Left colon (tissue), 2 donors: Measurements from ENCODE around the gene CDKN2B-AS1. TPM values are rescaled to one million over a fixed set of nuclear protein-coding genes. Genes with fewer than 3 reads are reported as not detected.

ENCODE experiments used
- ATAC-seq: fragments of 200-7000 bp; cut with Tn5 transposase; one replicate; pipeline ENCODE4 v1.9.1; 2020; ENCODE audit warnings: mild to moderate bottlenecking, moderate library complexity
- DNase-seq, 2 donors: peaks; one replicate each; pipeline ENCODE4 v3.0.0-alpha.2; 2020
- intact Hi-C, 2 donors: fragments of 100-400 bp; cut with DNase I in 1 of 2; cut with micrococcal nuclease in 1 of 2; formaldehyde crosslinking; loops; one replicate each; pipeline versions ENCODE4 v1.11.2 to v1.14.0; 2022; cut with DNase I, micrococcal nuclease
- total RNA-seq, 2 donors: library from RNA; stranded (reverse); fragmentation: NEBNext Ultra II Directional; extraction: Animal tissue kit (Norgen Biotek cat#: 25700); gene quantifications; one replicate each; pipeline ENCODE4 v1.2.1, GENCODE V29; 2021
- donor health status: DM: no; HTN: no; CAD: no.
- donor health status: DM: yes; HTN: yes; CAD: no.

The CDKN2B-AS1 gene
- total RNA-seq, 2 donors from 2014 or later: 108 to 124 TPM

- intact Hi-C loops: no loop called here
- ATAC-seq: no peak
- DNase-seq: no peak
These were observed 2.3 kb downstream of the CDKN2B-AS1 start for GRCh38 chr9:21996858-21997257.

GRCh38 chr9:21997480-21997879, 2.9 kb downstream of the CDKN2B-AS1 start:
- ATAC-seq: no peak
- intact Hi-C loops: no loop called here
- DNase-seq: no peak

- ATAC-seq (no peak), DNase-seq (no peak)
- intact Hi-C loops: no loop called here
These were observed 3.4 kb downstream of the CDKN2B-AS1 start for GRCh38 chr9:21998026-21998425.

- ATAC-seq (no peak), DNase-seq (no peak)
- intact Hi-C loops: no loop called here
These were observed 7.4 kb downstream of the CDKN2B-AS1 start for GRCh38 chr9:22002038-22002437.

GRCh38 chr9:22005021-22005701, 10.6 kb downstream of the CDKN2B-AS1 start:
- ATAC-seq: no peak
- intact Hi-C loops: loop anchor here in 1 of 2 donors (5.0 kb wide), 1 partner anchor 193 kb away; no protein-coding TSS in a partner anchor

GRCh38 chr9:22005702-22006606, 11.4 kb downstream of the CDKN2B-AS1 start:
- ATAC-seq: no peak
- no peak for DNase-seq
- intact Hi-C loops: loop anchor here in 1 of 2 donors (5.0 kb wide), 1 partner anchor 194 kb away; no protein-coding TSS in a partner anchor

More at GRCh38 chr9:22005021-22005701, 10.6 kb downstream of the CDKN2B-AS1 start:
- no peak for DNase-seq

- intact Hi-C loops: loop anchor here in 1 of 2 donors (5.0 kb wide), 1 partner anchor 196 kb away; no protein-coding TSS in a partner anchor
- ATAC-seq (no peak), DNase-seq (no peak)
These were observed 13.8 kb downstream of the CDKN2B-AS1 start for GRCh38 chr9:22008384-22008716.

- intact Hi-C loops: loop anchor here in 1 of 2 donors (5.0 kb wide), 1 partner anchor 197 kb away; no protein-coding TSS in a partner anchor
- peak; percentile 96 to 97 for DNase-seq
- ATAC-seq: peak; percentile 94
These were observed 14.3 kb downstream of the CDKN2B-AS1 start, which contains the start of gene CDKN2B for GRCh38 chr9:22008717-22009505. Gene CDKN2B, minus strand, starts transcription at chr9:22009305. Its CDS starts 352 bp downstream, at chr9:22008953.

GRCh38 chr9:22009506-22009867, 14.9 kb downstream of the CDKN2B-AS1 start:
- intact Hi-C loops: loop anchor here in 1 of 2 donors (5.0 kb wide), 1 partner anchor 197 kb away; no protein-coding TSS in a partner anchor
- peak; percentile 8 for ATAC-seq
- DNase-seq: no peak

GRCh38 chr9:22010866-22011625, 16.5 kb downstream of the CDKN2B-AS1 start:
- no peak for DNase-seq
- no peak for ATAC-seq
- intact Hi-C loops: no loop called here

GRCh38 chr9:22022396-22022795, 27.8 kb downstream of the CDKN2B-AS1 start:
- DNase-seq (no peak), ATAC-seq (no peak)
- intact Hi-C loops: no loop called here

GRCh38 chr9:22026696-22027095, 32.1 kb downstream of the CDKN2B-AS1 start:
- intact Hi-C loops: no loop called here
- DNase-seq (no peak), ATAC-seq (no peak)

GRCh38 chr9:22028394-22028793, 33.8 kb downstream of the CDKN2B-AS1 start:
- intact Hi-C loops: no loop called here
- no peak for ATAC-seq
- DNase-seq: no peak

GRCh38 chr9:22029231-22029630, 34.6 kb downstream of the CDKN2B-AS1 start:
- ATAC-seq: no peak
- no peak for DNase-seq
- intact Hi-C loops: no loop called here

- ATAC-seq (peak; percentile 58), DNase-seq (no peak)
- intact Hi-C loops: no loop called here
These were observed 35.6 kb downstream of the CDKN2B-AS1 start for GRCh38 chr9:22030101-22030598.

- ATAC-seq (no peak), DNase-seq (no peak)
- intact Hi-C loops: no loop called here
These were observed 37.2 kb downstream of the CDKN2B-AS1 start for GRCh38 chr9:22031655-22032411.

GRCh38 chr9:22033012-22033630, 38.5 kb downstream of the CDKN2B-AS1 start:
- ATAC-seq (no peak), DNase-seq (no peak)
- intact Hi-C loops: no loop called here
